GM12878 (cell line): ENCODE results near the gene DMBX1.

ENCODE experiments used
- ATF2 ChIP-seq: IDR thresholded peaks from 2 replicates; pipeline ENCODE4 v1.6.1; 2012; ENCODE audit warnings: low read length, inconsistent platforms
- CTCF ChIP-seq, 3 experiments: IDR thresholded peaks in 2 of 3; conservative IDR thresholded peaks in 1 of 3; 2 replicates each; pipeline ENCODE4 v1.5.1; 2011; ENCODE audit warnings: low read depth in 3 of 3, low read length in 3 of 3, mild to moderate bottlenecking in 3 of 3, control low read depth in 2 of 3, moderate library complexity in 2 of 3, inconsistent platforms in 1 of 3, mixed read lengths in 1 of 3; ENCODE audit not compliant: control insufficient read depth in 2 of 3, insufficient read depth in 1 of 3; ENCODE audit errors: extremely low read depth in 1 of 3
- MLLT1 ChIP-seq: fragments of 450-650 bp; IDR thresholded peaks from 2 replicates; pipeline ENCODE4 v1.6.1; 2016; ENCODE audit warnings: mild to moderate bottlenecking
- POLR2A ChIP-seq: IDR thresholded peaks from 2 replicates; pipeline ENCODE4 v1.6.1; 2011; ENCODE audit warnings: low read depth, mild to moderate bottlenecking, low read length
- PRDM15 ChIP-seq: fragments of 450-650 bp; formaldehyde crosslinking; IDR thresholded peaks from 2 replicates; pipeline ENCODE4 v1.4.0; 2020; ENCODE audit warnings: mild to moderate bottlenecking, moderate library complexity
- RAD21 ChIP-seq: IDR thresholded peaks from 2 replicates; pipeline ENCODE4 v1.6.1; 2011; ENCODE audit warnings: mild to moderate bottlenecking, low read depth, low read length, moderate library complexity; ENCODE audit not compliant: insufficient read depth

GRCh38 chr1:46512135-46512791 is 22.6 kb downstream of the DMBX1 start:
- no peak for TF ChIP-seq MLLT1
- TF ChIP-seq ATF2, result no peak
- TF ChIP-seq CTCF (IDR thresholded peaks at IDR 0.05 in 2 of 3, conservative IDR thresholded peaks at IDR 0.05 in 1 of 3; ENCODE audit: control insufficient read depth in 2 of 3, extremely low read depth in 1 of 3, insufficient read depth in 1 of 3, low read depth in 3 of 3, low read length in 3 of 3), result no peak
- TF ChIP-seq POLR2A, result no peak
- no peak for TF ChIP-seq PRDM15 (CRISPR knock-in tag)
- no peak for TF ChIP-seq RAD21
